Activated B cell treated with CpG ODN at 0.5 μM for 24 hours (primary cell): ENCODE data around the gene HOXD11. TPM values are rescaled to one million over a fixed set of nuclear protein-coding genes. Genes with fewer than 3 reads are reported as not detected.

Source experiments
- ATAC-seq: fragments of 200-7000 bp; cut with Tn5 transposase; one replicate; pipeline ENCODE4 v1.10.0; 2021; ENCODE audit warnings: low read depth, mild to moderate bottlenecking, moderate library complexity
- CTCF ChIA-PET: fragments of 350-600 bp; sonication (Branson Sonifier 250); formaldehyde crosslinking; loops from one replicate; lab custom pipeline; 2021; ENCODE audit warnings: antibody characterized with exemption; lab: Charles Lee
- POLR2A ChIA-PET: fragments of 350-600 bp; sonication (Branson Sonifier 250); formaldehyde crosslinking; loops from one replicate; lab custom pipeline; 2021; ENCODE audit warnings: antibody characterized with exemption; lab: Charles Lee
- DNase-seq: peaks from one replicate; pipeline ENCODE4 v3.0.0; 2022
- H3K27ac Mint-ChIP-seq: one replicate; pipeline ENCODE4 v1.8.0; 2020; ENCODE audit warnings: mixed read lengths
- H3K27me3 Mint-ChIP-seq: one replicate; pipeline ENCODE4 v1.8.0; 2021; ENCODE audit warnings: mixed read lengths
- H3K36me3 Mint-ChIP-seq: one replicate; pipeline ENCODE4 v1.8.0; 2021; ENCODE audit warnings: low read depth, mixed read lengths
- H3K4me1 Mint-ChIP-seq: one replicate; pipeline ENCODE4 v1.8.0; 2021; ENCODE audit warnings: mixed read lengths
- H3K4me3 Mint-ChIP-seq: one replicate; pipeline ENCODE4 v1.8.0; 2020; ENCODE audit warnings: mild to moderate bottlenecking, mixed read lengths
- H3K9me3 Mint-ChIP-seq: one replicate; pipeline ENCODE4 v1.8.0; 2020; ENCODE audit warnings: mixed read lengths
- intact Hi-C: fragments of 100-400 bp; cut with micrococcal nuclease; formaldehyde crosslinking; loops from one replicate; pipeline ENCODE4 v1.15.1; 2024
- total RNA-seq: library from RNA; stranded (reverse); gene quantifications from 2 replicates; pipeline ENCODE4 v1.2.3, GENCODE V29; 2022
- TF ChIP-seq, protein P1 (sequence below): fragments of 200-600 bp; IDR thresholded peaks from one replicate; pipeline ENCODE4 v1.8.0; 2022; ENCODE audit warnings: antibody characterized with exemption, mild to moderate bottlenecking

The HOXD11 gene
- total RNA-seq, 1 donor from 2014 or later: not detected

- ATAC-seq (no peak), DNase-seq (no peak)
- TF ChIP-seq, protein P1, sequence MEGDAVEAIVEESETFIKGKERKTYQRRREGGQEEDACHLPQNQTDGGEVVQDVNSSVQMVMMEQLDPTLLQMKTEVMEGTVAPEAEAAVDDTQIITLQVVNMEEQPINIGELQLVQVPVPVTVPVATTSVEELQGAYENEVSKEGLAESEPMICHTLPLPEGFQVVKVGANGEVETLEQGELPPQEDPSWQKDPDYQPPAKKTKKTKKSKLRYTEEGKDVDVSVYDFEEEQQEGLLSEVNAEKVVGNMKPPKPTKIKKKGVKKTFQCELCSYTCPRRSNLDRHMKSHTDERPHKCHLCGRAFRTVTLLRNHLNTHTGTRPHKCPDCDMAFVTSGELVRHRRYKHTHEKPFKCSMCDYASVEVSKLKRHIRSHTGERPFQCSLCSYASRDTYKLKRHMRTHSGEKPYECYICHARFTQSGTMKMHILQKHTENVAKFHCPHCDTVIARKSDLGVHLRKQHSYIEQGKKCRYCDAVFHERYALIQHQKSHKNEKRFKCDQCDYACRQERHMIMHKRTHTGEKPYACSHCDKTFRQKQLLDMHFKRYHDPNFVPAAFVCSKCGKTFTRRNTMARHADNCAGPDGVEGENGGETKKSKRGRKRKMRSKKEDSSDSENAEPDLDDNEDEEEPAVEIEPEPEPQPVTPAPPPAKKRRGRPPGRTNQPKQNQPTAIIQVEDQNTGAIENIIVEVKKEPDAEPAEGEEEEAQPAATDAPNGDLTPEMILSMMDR: no peak
- H3K4me1 Mint-ChIP-seq: peaks cover 40% of the 10 kb centered on the region
- H3K27me3 Mint-ChIP-seq: peaks cover 73% of the 10 kb centered on the region
- H3K27ac Mint-ChIP-seq: no peak overlapping the region
- H3K9me3 Mint-ChIP-seq: no peaks in the 10 kb centered on the region
- H3K4me3 Mint-ChIP-seq: peak overlapping the region; percentile 68
- ChIA-PET POLR2A (interaction anchor here (0.5 kb wide), 1 partner anchor 1749 kb away, joined by 6 read pairs; no protein-coding TSS in a partner anchor), CTCF (interaction anchor here (1.4 to 4.1 kb wide), 3 partner anchors 323 to 520 kb away, joined by 5 to 19 read pairs (median 7); no protein-coding TSS in a partner anchor)
- H3K36me3 Mint-ChIP-seq: no peaks in the 10 kb centered on the region
- intact Hi-C loops: loop anchor here (2.0 to 10.0 kb wide), 3 partner anchors 24 to 1798 kb away; partner anchors contain the start of genes HOXD12, HOXD3 and SP9
These were observed 25.4 kb downstream of the HOXD11 start for GRCh38 chr2:176132205-176133171.

DNA sequence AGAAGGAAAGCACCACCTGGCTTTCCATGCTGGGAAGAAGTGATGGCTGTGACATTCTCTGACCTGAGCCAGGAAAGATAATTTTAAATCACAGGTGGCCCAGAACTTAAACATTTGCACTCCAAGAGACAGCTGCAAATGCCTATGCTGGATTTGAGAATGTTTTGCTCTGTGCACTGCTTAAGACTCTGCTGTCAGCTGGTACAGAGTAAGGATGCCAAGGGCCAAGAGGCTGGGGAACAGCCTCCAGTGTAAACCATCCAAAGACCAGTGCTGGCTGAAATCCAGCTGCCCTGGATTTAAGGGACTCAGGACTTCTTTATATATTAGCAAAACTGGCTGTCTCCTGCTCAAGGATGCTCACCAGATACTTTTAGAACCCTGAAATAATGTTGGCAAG lies 26.3 kb downstream of the HOXD11 start:
- intact Hi-C loops: loop anchor here (2.0 to 10.0 kb wide), 3 partner anchors 23 to 1799 kb away; partner anchors contain the start of genes HOXD12, HOXD3 and SP9
- DNase-seq (no peak), ATAC-seq (no peak)
- H3K4me3 Mint-ChIP-seq: no peak overlapping the region
- peaks cover 73% of the 10 kb centered on the region for H3K27me3 Mint-ChIP-seq
- H3K27ac Mint-ChIP-seq: no peak overlapping the region
- ChIA-PET POLR2A (no interaction called here), CTCF (interaction anchor here (1.8 to 4.1 kb wide), 2 partner anchors 322 to 421 kb away, joined by 5 to 19 read pairs; no protein-coding TSS in a partner anchor)
- H3K36me3 Mint-ChIP-seq: no peaks in the 10 kb centered on the region
- H3K4me1 Mint-ChIP-seq: peaks cover 36% of the 10 kb centered on the region
- TF ChIP-seq, protein P1: no peak
- H3K9me3 Mint-ChIP-seq: peaks cover 2% of the 10 kb centered on the region

DNA sequence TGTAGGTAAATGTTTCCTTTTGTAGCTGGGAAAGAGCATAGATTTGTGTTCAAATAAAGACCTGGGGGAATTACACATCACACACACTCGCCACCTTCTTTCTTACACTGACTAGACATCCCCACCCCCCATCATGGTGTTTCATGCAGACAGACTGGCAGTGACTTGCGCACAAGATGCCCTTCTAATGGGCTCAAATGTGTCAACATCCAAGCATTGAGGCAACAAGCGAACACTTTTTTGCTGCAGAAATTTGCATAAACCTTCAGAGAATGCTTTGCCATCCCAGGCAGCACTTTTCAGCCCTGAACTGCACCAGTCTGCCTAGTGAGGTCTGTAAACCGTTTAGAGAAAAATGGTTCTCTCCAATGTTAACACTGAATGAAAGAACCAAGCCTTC lies 27.0 kb downstream of the HOXD11 start:
- ChIA-PET CTCF (interaction anchor here (0.7 to 4.1 kb wide), 4 partner anchors 321 to 1015 kb away, joined by 3 to 19 read pairs (median 3); no protein-coding TSS in a partner anchor), POLR2A (no interaction called here)
- no peak for DNase-seq
- intact Hi-C loops: loop anchor here (5.0 to 10.0 kb wide), 2 partner anchors 37 to 1799 kb away; partner anchors contain the start of genes HOXD12 and SP9
- TF ChIP-seq, protein P1: no peak
- ATAC-seq: no peak
- Mint-ChIP-seq H3K4me1 (peaks cover 31% of the 10 kb centered on the region), H3K36me3 (no peaks in the 10 kb centered on the region), H3K9me3 (peaks cover 3% of the 10 kb centered on the region), H3K27me3 (peaks cover 73% of the 10 kb centered on the region), H3K27ac (no peak overlapping the region), H3K4me3 (no peak overlapping the region)

GRCh38 chr2:176135035-176135440 lies 28.0 kb downstream of the HOXD11 start:
- DNase-seq (no peak), ATAC-seq (no peak)
- Mint-ChIP-seq H3K36me3 (no peaks in the 10 kb centered on the region), H3K27me3 (peaks cover 80% of the 10 kb centered on the region), H3K9me3 (peaks cover 7% of the 10 kb centered on the region), H3K4me3 (no peak overlapping the region), H3K27ac (no peak overlapping the region), H3K4me1 (peaks cover 30% of the 10 kb centered on the region)
- TF ChIP-seq, protein P1: no peak
- ChIA-PET POLR2A (no interaction called here), CTCF (interaction anchor here (1.0 to 1.2 kb wide), 2 partner anchors 419 to 517 kb away, joined by 3 read pairs; no protein-coding TSS in a partner anchor)
- intact Hi-C loops: loop anchor here (10.0 kb wide), 1 partner anchor 1800 kb away; the partner anchor contains the start of gene SP9
